ENCODE measurements around the gene GPR15.

GPR15 gene

DNA sequence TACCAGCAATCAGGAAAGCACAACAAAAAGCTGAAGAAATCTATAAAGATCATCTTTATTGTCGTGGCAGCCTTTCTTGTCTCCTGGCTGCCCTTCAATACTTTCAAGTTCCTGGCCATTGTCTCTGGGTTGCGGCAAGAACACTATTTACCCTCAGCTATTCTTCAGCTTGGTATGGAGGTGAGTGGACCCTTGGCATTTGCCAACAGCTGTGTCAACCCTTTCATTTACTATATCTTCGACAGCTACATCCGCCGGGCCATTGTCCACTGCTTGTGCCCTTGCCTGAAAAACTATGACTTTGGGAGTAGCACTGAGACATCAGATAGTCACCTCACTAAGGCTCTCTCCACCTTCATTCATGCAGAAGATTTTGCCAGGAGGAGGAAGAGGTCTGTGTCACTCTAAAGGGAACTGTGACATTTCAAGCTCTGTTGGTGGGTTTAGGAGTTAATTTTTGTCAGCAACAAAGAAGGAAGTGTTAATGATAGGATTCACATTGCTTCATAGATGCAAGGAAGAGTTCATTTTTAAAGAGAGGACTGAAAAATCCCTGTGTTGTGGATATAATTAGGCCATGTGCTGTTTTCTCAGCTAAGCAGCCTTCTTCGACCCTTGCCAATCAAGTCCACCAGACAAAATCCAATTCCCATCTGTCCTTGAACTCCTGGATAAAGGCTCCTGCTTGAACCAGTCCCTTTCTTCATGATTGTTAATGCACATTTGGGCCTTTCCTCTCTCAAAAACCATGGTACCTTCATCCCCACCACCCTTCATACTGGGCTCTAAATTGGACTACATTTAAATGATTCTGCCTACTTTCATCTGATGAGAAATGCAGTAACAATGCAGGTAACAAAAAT is 1.2 kb downstream of the GPR15 start:
- H3K4me1 ChIP-seq (ENCODE audit: control insufficient read depth, low read depth, low read length) = no peaks in the 10 kb centered on the region
- H3K4me3 ChIP-seq (ENCODE audit: low read length) = no peak overlapping the region
- no peaks in the 10 kb centered on the region for H3K9me3 ChIP-seq (ENCODE audit: control insufficient read depth, low read depth, low read length)
- no peaks in the 10 kb centered on the region for H3K27me3 ChIP-seq (ENCODE audit: control insufficient read depth, insufficient read depth, low read length)
- H3K27ac ChIP-seq (ENCODE audit: low read length) = no peak overlapping the region
- H3K9ac ChIP-seq (ENCODE audit: low read length) = no peak overlapping the region
- H3K36me3 ChIP-seq (ENCODE audit: control insufficient read depth, low read depth, low read length) = no peaks in the 10 kb centered on the region

- Histone ChIP-seq H3K36me3 (ENCODE audit: control insufficient read depth, low read depth, low read length) (no peaks in the 10 kb centered on the region), H3K9me3 (ENCODE audit: control insufficient read depth, low read depth, low read length) (no peaks in the 10 kb centered on the region), H3K4me1 (ENCODE audit: control insufficient read depth, low read depth, low read length) (no peaks in the 10 kb centered on the region), H3K4me3 (ENCODE audit: low read length) (no peak overlapping the region), H3K9ac (ENCODE audit: low read length) (no peak overlapping the region), H3K27me3 (ENCODE audit: control insufficient read depth, insufficient read depth, low read length) (no peaks in the 10 kb centered on the region), H3K27ac (ENCODE audit: low read length) (no peak overlapping the region)
These were observed 2.4 kb downstream of the GPR15 start for GRCh38 chr3:98534168-98534567.

DNA sequence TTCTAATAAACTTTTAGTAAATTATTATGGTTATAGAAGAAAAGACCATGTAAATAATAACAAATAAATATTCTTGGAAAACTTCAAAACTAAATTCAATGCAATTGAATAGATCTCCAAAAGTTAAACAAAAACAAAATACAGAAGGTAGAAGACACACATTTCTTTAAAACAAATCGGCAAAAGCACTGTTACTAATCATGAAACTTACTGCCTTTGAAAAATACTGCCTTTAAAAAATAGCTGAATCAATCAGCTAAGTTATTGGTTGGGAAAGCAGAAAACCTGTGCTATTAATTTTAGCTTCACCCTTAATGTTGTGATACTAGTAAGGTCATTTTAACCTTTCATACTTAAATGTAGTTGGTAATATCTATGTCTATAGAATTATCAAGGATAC is 3.0 kb downstream of the GPR15 start:
- no peaks in the 10 kb centered on the region for H3K36me3 ChIP-seq (ENCODE audit: control insufficient read depth, low read depth, low read length)
- H3K4me3 ChIP-seq (ENCODE audit: low read length) = no peak overlapping the region
- no peak overlapping the region for H3K9ac ChIP-seq (ENCODE audit: low read length)
- H3K9me3 ChIP-seq (ENCODE audit: control insufficient read depth, low read depth, low read length) = no peaks in the 10 kb centered on the region
- H3K27me3 ChIP-seq (ENCODE audit: control insufficient read depth, insufficient read depth, low read length) = no peaks in the 10 kb centered on the region
- no peak overlapping the region for H3K27ac ChIP-seq (ENCODE audit: low read length)
- no peaks in the 10 kb centered on the region for H3K4me1 ChIP-seq (ENCODE audit: control insufficient read depth, low read depth, low read length)

- Histone ChIP-seq H3K9me3 (ENCODE audit: control insufficient read depth, low read depth, low read length) (no peaks in the 10 kb centered on the region), H3K27ac (ENCODE audit: low read length) (no peak overlapping the region), H3K4me1 (ENCODE audit: control insufficient read depth, low read depth, low read length) (no peaks in the 10 kb centered on the region), H3K36me3 (ENCODE audit: control insufficient read depth, low read depth, low read length) (no peaks in the 10 kb centered on the region), H3K4me3 (ENCODE audit: low read length) (no peak overlapping the region), H3K27me3 (ENCODE audit: control insufficient read depth, insufficient read depth, low read length) (no peaks in the 10 kb centered on the region), H3K9ac (ENCODE audit: low read length) (no peak overlapping the region)
These were observed 4.8 kb downstream of the GPR15 start for GRCh38 chr3:98536456-98537017.

DNA sequence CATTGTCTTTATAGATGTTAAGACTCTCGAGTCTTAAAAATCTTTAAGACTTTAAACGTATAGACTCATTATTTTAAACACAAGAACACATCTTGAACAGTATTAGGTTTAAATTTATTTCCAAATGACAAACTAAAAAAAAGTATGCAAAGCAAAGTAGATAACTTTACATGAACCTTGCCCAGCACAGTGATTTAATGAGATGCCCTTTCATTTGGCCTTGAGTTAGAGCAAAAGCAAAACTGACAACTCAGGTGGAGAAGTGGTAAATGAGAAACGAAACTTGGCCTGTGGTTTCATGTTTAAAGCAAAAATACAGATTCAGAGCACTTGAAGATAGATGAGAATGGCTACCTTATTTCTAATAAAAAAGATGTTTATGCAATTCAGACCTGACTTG is 8.6 kb downstream of the GPR15 start:
- Histone ChIP-seq H3K27ac (ENCODE audit: low read length) (no peak overlapping the region), H3K36me3 (ENCODE audit: control insufficient read depth, low read depth, low read length) (no peaks in the 10 kb centered on the region), H3K4me3 (ENCODE audit: low read length) (no peak overlapping the region), H3K9me3 (ENCODE audit: control insufficient read depth, low read depth, low read length) (no peaks in the 10 kb centered on the region), H3K9ac (ENCODE audit: low read length) (no peak overlapping the region), H3K27me3 (ENCODE audit: control insufficient read depth, insufficient read depth, low read length) (no peaks in the 10 kb centered on the region), H3K4me1 (ENCODE audit: control insufficient read depth, low read depth, low read length) (no peaks in the 10 kb centered on the region)

- H3K9me3 ChIP-seq (ENCODE audit: control insufficient read depth, low read depth, low read length) = no peaks in the 10 kb centered on the region
- H3K4me3 ChIP-seq (ENCODE audit: low read length) = no peak overlapping the region
- H3K4me1 ChIP-seq (ENCODE audit: control insufficient read depth, low read depth, low read length) = no peaks in the 10 kb centered on the region
- H3K36me3 ChIP-seq (ENCODE audit: control insufficient read depth, low read depth, low read length) = no peaks in the 10 kb centered on the region
- no peaks in the 10 kb centered on the region for H3K27me3 ChIP-seq (ENCODE audit: control insufficient read depth, insufficient read depth, low read length)
- no peak overlapping the region for H3K9ac ChIP-seq (ENCODE audit: low read length)
- H3K27ac ChIP-seq (ENCODE audit: low read length) = no peak overlapping the region
These were observed 9.9 kb downstream of the GPR15 start for GRCh38 chr3:98541695-98542094.

DNA sequence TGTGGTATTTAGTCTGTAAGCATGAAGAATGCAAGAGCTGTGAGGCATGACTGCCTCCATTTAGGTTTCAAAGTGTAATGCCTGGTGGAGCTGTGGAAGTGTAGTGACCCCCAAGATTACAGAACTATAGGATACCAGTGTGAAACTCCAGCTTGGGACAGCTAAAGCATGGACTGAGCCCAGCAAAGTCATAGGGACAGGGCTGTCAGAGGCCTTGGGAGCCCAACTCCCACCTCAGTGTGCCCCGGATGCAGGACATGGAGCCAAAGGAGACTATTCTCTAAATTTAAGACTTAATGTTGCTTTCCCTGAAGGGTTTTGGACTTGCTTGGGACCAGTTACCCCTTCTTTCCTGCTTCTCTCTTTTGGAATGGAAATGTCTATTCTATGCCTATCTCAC is 10.8 kb downstream of the GPR15 start:
- H3K9ac ChIP-seq (ENCODE audit: low read length) = no peak overlapping the region
- no peak overlapping the region for H3K27ac ChIP-seq (ENCODE audit: low read length)
- H3K36me3 ChIP-seq (ENCODE audit: control insufficient read depth, low read depth, low read length) = no peaks in the 10 kb centered on the region
- H3K9me3 ChIP-seq (ENCODE audit: control insufficient read depth, low read depth, low read length) = no peaks in the 10 kb centered on the region
- H3K4me3 ChIP-seq (ENCODE audit: low read length) = no peak overlapping the region
- H3K27me3 ChIP-seq (ENCODE audit: control insufficient read depth, insufficient read depth, low read length) = no peaks in the 10 kb centered on the region
- H3K4me1 ChIP-seq (ENCODE audit: control insufficient read depth, low read depth, low read length) = no peaks in the 10 kb centered on the region

DNA sequence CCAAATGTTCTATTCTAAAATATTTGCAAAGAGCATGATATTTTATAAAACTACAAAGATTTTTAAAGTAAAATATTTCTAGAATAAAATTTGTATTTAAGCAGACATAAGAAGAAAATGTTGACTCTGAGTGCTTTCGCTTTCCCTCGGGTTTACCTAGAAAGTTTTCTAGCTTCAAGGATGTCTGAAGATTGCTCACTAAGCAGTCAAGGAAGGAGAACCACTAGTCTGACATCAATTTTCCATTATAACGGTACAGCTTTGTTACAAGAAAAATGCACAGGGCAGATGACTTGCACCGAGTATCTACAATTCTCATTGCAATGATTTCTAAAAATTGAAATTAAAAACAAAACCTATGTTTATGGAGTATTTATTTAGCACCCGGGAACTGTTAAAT is 14.2 kb downstream of the GPR15 start:
- H3K27me3 ChIP-seq (ENCODE audit: control insufficient read depth, insufficient read depth, low read length) = no peaks in the 10 kb centered on the region
- no peak overlapping the region for H3K27ac ChIP-seq (ENCODE audit: low read length)
- H3K9me3 ChIP-seq (ENCODE audit: control insufficient read depth, low read depth, low read length) = no peaks in the 10 kb centered on the region
- no peak overlapping the region for H3K9ac ChIP-seq (ENCODE audit: low read length)
- H3K4me1 ChIP-seq (ENCODE audit: control insufficient read depth, low read depth, low read length) = no peaks in the 10 kb centered on the region
- no peak overlapping the region for H3K4me3 ChIP-seq (ENCODE audit: low read length)
- H3K36me3 ChIP-seq (ENCODE audit: control insufficient read depth, low read depth, low read length) = no peaks in the 10 kb centered on the region

DNA sequence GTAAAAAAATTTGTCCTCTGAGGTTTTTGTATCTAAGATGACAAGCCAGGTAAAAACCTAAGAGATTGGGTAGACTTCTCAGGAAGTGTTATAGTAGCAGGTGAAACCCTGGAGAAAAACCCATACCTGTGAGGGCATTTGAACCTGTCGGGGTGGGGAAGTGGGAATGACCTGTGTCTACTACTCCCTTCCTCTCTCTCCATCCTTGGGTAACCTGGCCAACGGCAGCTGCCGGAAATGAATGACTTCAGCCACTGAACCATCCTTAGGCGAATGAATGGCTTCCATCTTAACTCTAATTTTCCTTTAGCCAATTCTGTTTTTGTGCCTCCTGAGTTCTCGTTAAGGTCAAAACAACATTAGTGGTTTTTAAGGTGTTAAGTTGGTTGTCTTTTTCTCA is 16.8 kb downstream of the GPR15 start:
- no peaks in the 10 kb centered on the region for H3K36me3 ChIP-seq (ENCODE audit: control insufficient read depth, low read depth, low read length)
- H3K4me3 ChIP-seq (ENCODE audit: low read length) = no peak overlapping the region
- no peaks in the 10 kb centered on the region for H3K9me3 ChIP-seq (ENCODE audit: control insufficient read depth, low read depth, low read length)
- no peaks in the 10 kb centered on the region for H3K4me1 ChIP-seq (ENCODE audit: control insufficient read depth, low read depth, low read length)
- no peak overlapping the region for H3K27ac ChIP-seq (ENCODE audit: low read length)
- H3K27me3 ChIP-seq (ENCODE audit: control insufficient read depth, insufficient read depth, low read length) = no peaks in the 10 kb centered on the region
- no peak overlapping the region for H3K9ac ChIP-seq (ENCODE audit: low read length)

GRCh38 chr3:98550833-98551232 is 19.1 kb downstream of the GPR15 start:
- Histone ChIP-seq H3K4me1 (ENCODE audit: control insufficient read depth, low read depth, low read length) (no peaks in the 10 kb centered on the region), H3K36me3 (ENCODE audit: control insufficient read depth, low read depth, low read length) (no peaks in the 10 kb centered on the region), H3K27ac (ENCODE audit: low read length) (no peak overlapping the region), H3K4me3 (ENCODE audit: low read length) (no peak overlapping the region), H3K9me3 (ENCODE audit: control insufficient read depth, low read depth, low read length) (no peaks in the 10 kb centered on the region), H3K27me3 (ENCODE audit: control insufficient read depth, insufficient read depth, low read length) (no peaks in the 10 kb centered on the region), H3K9ac (ENCODE audit: low read length) (no peak overlapping the region)

DNA sequence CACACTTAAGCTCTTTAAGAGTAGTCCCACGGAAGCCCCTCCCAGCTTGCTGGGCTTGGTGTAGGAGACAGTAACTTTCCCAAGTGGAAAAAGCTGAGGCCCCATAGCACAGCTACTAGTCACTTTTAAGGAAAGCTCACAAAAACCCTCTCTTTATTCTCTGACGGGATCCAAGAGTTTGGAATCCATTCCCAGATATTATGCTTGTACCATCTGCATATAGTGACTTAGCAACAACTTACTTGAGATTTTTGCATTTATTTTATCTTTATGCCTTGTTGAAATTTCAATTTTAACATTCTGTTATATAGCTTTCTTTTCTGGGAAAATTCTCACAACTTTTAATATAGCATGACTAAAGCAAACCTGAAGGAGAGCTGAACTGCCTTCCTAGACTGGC is 19.5 kb downstream of the GPR15 start:
- no peak overlapping the region for H3K27ac ChIP-seq (ENCODE audit: low read length)
- no peaks in the 10 kb centered on the region for H3K9me3 ChIP-seq (ENCODE audit: control insufficient read depth, low read depth, low read length)
- H3K36me3 ChIP-seq (ENCODE audit: control insufficient read depth, low read depth, low read length) = no peaks in the 10 kb centered on the region
- no peak overlapping the region for H3K9ac ChIP-seq (ENCODE audit: low read length)
- H3K4me3 ChIP-seq (ENCODE audit: low read length) = no peak overlapping the region
- H3K27me3 ChIP-seq (ENCODE audit: control insufficient read depth, insufficient read depth, low read length) = no peaks in the 10 kb centered on the region
- H3K4me1 ChIP-seq (ENCODE audit: control insufficient read depth, low read depth, low read length) = no peaks in the 10 kb centered on the region

DNA sequence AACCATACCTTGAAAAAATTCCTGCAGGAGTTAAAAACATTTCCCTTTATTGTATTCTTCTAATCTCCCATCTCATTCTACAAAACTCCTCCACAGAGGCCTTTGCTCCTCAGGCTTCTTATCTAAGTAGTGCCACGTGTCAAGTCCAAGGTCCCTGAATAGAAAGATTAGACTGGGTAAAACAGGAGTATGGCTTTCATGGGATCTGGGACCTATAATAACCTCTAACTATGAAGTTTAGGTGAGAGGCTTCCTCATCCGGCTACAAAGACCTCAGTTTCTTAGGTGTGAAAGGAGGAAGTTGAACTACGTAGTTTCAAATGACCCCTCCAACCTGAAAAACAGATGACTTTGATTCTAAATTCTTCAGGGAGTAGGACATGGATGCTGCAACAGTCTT is 20.0 kb downstream of the GPR15 start:
- Histone ChIP-seq H3K9me3 (ENCODE audit: control insufficient read depth, low read depth, low read length) (no peaks in the 10 kb centered on the region), H3K4me3 (ENCODE audit: low read length) (no peak overlapping the region), H3K9ac (ENCODE audit: low read length) (no peak overlapping the region), H3K4me1 (ENCODE audit: control insufficient read depth, low read depth, low read length) (no peaks in the 10 kb centered on the region), H3K36me3 (ENCODE audit: control insufficient read depth, low read depth, low read length) (no peaks in the 10 kb centered on the region), H3K27ac (ENCODE audit: low read length) (no peak overlapping the region), H3K27me3 (ENCODE audit: control insufficient read depth, insufficient read depth, low read length) (no peaks in the 10 kb centered on the region)
